Measurements from ENCODE around the gene LANCL2.
"Not testable (repeated sequence)": the region's sequence is repeated elsewhere in the genome, so short reads cannot be mapped to it uniquely, and the experiment has no call there.

Gene LANCL2

GRCh38 chr7:55405856-55406541 is 40.9 kb downstream of the LANCL2 start:
- no peak for DNase-seq (ENCODE audit: low spot score)

GRCh38 chr7:55409482-55410225 is 44.5 kb downstream of the LANCL2 start:
- DNase-seq (ENCODE audit: low spot score) = no peak

GRCh38 chr7:55410667-55411239 is 45.6 kb downstream of the LANCL2 start:
- no peak for DNase-seq (ENCODE audit: low spot score)

- no peak for DNase-seq (ENCODE audit: low spot score)
These were observed 46.7 kb downstream of the LANCL2 start for GRCh38 chr7:55411844-55412243.

- DNase-seq (ENCODE audit: low spot score) = no peak
These were observed 48.3 kb downstream of the LANCL2 start for GRCh38 chr7:55413442-55413841.

GRCh38 chr7:55415173-55415778 is 50.1 kb downstream of the LANCL2 start:
- DNase-seq (ENCODE audit: low spot score) = peak; percentile 79

- not testable (repeated sequence) for DNase-seq (ENCODE audit: low spot score)
These were observed 52.3 kb downstream of the LANCL2 start for GRCh38 chr7:55417456-55417855.

GRCh38 chr7:55420530-55420929 is 55.4 kb downstream of the LANCL2 start:
- no peak for DNase-seq (ENCODE audit: low spot score)

- DNase-seq (ENCODE audit: low spot score) = no peak
These were observed 58.2 kb downstream of the LANCL2 start for GRCh38 chr7:55423277-55423711.

- DNase-seq (ENCODE audit: low spot score) = no peak
These were observed 58.8 kb downstream of the LANCL2 start for GRCh38 chr7:55423891-55424290.

GRCh38 chr7:55425141-55425752 is 60.1 kb downstream of the LANCL2 start:
- DNase-seq (ENCODE audit: low spot score) = no peak

GRCh38 chr7:55426676-55427075 is 61.5 kb downstream of the LANCL2 start:
- DNase-seq (ENCODE audit: low spot score) = no peak

GRCh38 chr7:55427342-55427741 is 62.2 kb downstream of the LANCL2 start:
- DNase-seq (ENCODE audit: low spot score) = no peak

- DNase-seq (ENCODE audit: low spot score) = no peak
These were observed 62.7 kb downstream of the LANCL2 start for GRCh38 chr7:55427800-55428199.

- DNase-seq (ENCODE audit: low spot score) = no peak
These were observed 64.8 kb downstream of the LANCL2 start for GRCh38 chr7:55429835-55430499.

- no peak for DNase-seq (ENCODE audit: low spot score)
These were observed 66.8 kb downstream of the LANCL2 start for GRCh38 chr7:55431898-55432297.

GRCh38 chr7:55432506-55432905 is 67.4 kb downstream of the LANCL2 start:
- no peak for DNase-seq (ENCODE audit: low spot score)

- no peak for DNase-seq (ENCODE audit: low spot score)
These were observed 68.0 kb downstream of the LANCL2 start for GRCh38 chr7:55432939-55433784.

- DNase-seq (ENCODE audit: low spot score) = no peak
These were observed 70.3 kb downstream of the LANCL2 start for GRCh38 chr7:55435466-55435865.

GRCh38 chr7:55436457-55436856 is 71.3 kb downstream of the LANCL2 start:
- DNase-seq (ENCODE audit: low spot score) = no peak

- DNase-seq (ENCODE audit: low spot score) = no peak
These were observed 72.2 kb downstream of the LANCL2 start for GRCh38 chr7:55437375-55437774.

Data from ecto neural progenitor cell (in vitro differentiated cells).